Measurements from ENCODE around the gene SAMD4A. TPM values are rescaled to one million over a fixed set of nuclear protein-coding genes. Genes with fewer than 3 reads are reported as not detected.

The SAMD4A gene
- total RNA-seq, 4 donors from 2014 or later: 15.3 to 40.2 (median 22.3) TPM

DNA sequence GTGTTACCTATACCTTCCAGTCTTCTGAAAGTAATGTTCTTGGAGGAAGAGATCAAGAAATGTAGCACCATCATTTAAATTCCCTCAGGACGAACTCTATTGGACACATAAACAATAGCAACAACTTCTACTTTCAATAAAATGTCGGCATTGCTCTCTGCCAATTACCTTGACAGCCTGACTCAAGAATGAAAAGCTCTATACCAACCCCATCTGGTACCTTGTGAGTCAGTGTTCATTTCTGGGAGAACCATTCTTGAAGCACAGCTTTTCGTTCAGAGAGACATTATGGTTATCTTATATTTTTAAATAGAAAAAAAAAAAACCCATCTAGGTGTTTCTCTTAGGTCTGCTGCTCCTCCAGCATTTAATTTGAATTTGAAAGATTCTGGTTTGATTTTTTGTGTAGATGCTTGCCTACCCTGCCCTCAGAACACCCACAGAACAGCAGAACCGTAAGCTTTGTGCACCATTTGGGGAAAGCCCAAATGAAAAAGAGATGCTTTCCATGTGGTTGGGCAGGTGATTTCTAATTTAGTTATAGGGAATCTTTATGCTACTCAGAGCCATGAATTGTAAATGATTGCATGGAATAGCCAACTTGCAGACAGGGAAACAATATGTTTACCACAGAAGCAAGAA, 156.0 kb downstream of the SAMD4A start:
- Histone ChIP-seq H3K27me3 (no peaks in the 10 kb centered on the region), H3K4me1 (peaks cover 0 to 10% (median 3%) of the 10 kb centered on the region in 4 donors), H3K4me3 (no peak overlapping the region), H3K27ac (no peak overlapping the region), H3K36me3 (no peaks in the 10 kb centered on the region), H3K9me3 (no peaks in the 10 kb centered on the region)
- in situ Hi-C loops (cut with MboI; ENCODE audit: low pct_ligation_motif_present in 1 of 4, low pct_unique_long_range_greater_than_20kb in 1 of 4, low sequenced_read_pairs in 3 of 4) (no loop called here), intact Hi-C loops (cut with DNase I; ENCODE audit: low total_unique reads) (no loop called here)
- DNase-seq: no peak
- TF ChIP-seq CTCF (IDR thresholded peaks at IDR 0.05) (no peak), EP300 (IDR thresholded peaks at IDR 0.05; ENCODE audit: low read depth) (no peak), POLR2A (IDR thresholded peaks at IDR 0.05) (no peak), POLR2AphosphoS5 (IDR thresholded peaks at IDR 0.05) (no peak)
- 41 to 56% methylated on average over 4 of the region's 4 CpGs for WGBS, 2 donors (ENCODE audit: low coverage in 1 of 2)

DNA sequence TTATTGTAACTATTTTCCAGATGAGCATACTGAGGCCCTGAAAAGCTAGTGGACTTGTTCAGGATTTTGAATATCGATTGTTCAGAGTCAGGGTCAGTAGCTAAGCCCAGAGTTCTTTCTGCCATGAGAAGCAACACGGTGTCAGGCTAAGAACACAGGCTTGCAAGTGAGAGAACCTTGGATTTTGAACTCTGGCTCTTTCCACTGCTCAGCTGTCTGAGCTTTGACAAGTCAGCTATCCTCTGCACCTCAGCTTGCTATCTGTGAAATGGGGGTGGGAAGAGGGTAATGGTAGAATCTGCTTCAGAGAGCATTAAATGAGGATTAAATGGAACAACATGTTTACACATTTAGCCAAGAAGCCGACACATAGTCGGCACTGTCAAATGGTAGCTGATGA, 157.2 kb downstream of the SAMD4A start:
- DNase-seq: no peak
- Histone ChIP-seq H3K36me3 (no peaks in the 10 kb centered on the region), H3K4me1 (peaks cover 0 to 4% (median 0%) of the 10 kb centered on the region in 4 donors), H3K9me3 (no peaks in the 10 kb centered on the region), H3K4me3 (no peak overlapping the region), H3K27me3 (no peaks in the 10 kb centered on the region), H3K27ac (no peak overlapping the region)
- in situ Hi-C loops (cut with MboI; ENCODE audit: low pct_ligation_motif_present in 1 of 4, low pct_unique_long_range_greater_than_20kb in 1 of 4, low sequenced_read_pairs in 3 of 4) (no loop called here), intact Hi-C loops (cut with DNase I; ENCODE audit: low total_unique reads) (no loop called here)
- no peak for TF ChIP-seq CTCF (IDR thresholded peaks at IDR 0.05)
- no peak for TF ChIP-seq POLR2A (IDR thresholded peaks at IDR 0.05)
- TF ChIP-seq EP300 (IDR thresholded peaks at IDR 0.05; ENCODE audit: low read depth): no peak
- TF ChIP-seq POLR2AphosphoS5 (IDR thresholded peaks at IDR 0.05): no peak
- 82 to 100% methylated on average over 1 to 4 of the region's 4 CpGs for WGBS, 2 donors (ENCODE audit: low coverage in 1 of 2)

GRCh38 chr14:54724676-54725325, 157.9 kb downstream of the SAMD4A start:
- Histone ChIP-seq H3K27ac (no peak overlapping the region), H3K4me3 (no peak overlapping the region), H3K36me3 (no peaks in the 10 kb centered on the region), H3K9me3 (no peaks in the 10 kb centered on the region), H3K4me1 (peaks cover 0 to 4% (median 3%) of the 10 kb centered on the region in 4 donors), H3K27me3 (no peaks in the 10 kb centered on the region)
- intact Hi-C loops (cut with DNase I; ENCODE audit: low total_unique reads) (loop anchor here (5.0 kb wide), 1 partner anchor 48 kb away; no protein-coding TSS in a partner anchor), in situ Hi-C loops (cut with MboI; ENCODE audit: low pct_ligation_motif_present in 1 of 4, low pct_unique_long_range_greater_than_20kb in 1 of 4, low sequenced_read_pairs in 3 of 4) (no loop called here)
- DNase-seq: no peak
- 85 to 90% methylated on average over 4 to 5 of the region's 5 CpGs for WGBS, 2 donors (ENCODE audit: low coverage in 1 of 2)
- no peak for TF ChIP-seq EP300 (IDR thresholded peaks at IDR 0.05; ENCODE audit: low read depth)
- TF ChIP-seq CTCF (IDR thresholded peaks at IDR 0.05): no peak
- TF ChIP-seq POLR2AphosphoS5 (IDR thresholded peaks at IDR 0.05): no peak
- no peak for TF ChIP-seq POLR2A (IDR thresholded peaks at IDR 0.05)

- no peaks in the 10 kb centered on the region for H3K27me3 ChIP-seq
- no peak overlapping the region for H3K4me3 ChIP-seq
- no peak for DNase-seq
- H3K9me3 ChIP-seq: no peaks in the 10 kb centered on the region
- intact Hi-C loops (cut with DNase I; ENCODE audit: low total_unique reads): loop anchor here (5.0 kb wide), 1 partner anchor 46 kb away; no protein-coding TSS in a partner anchor
- no peak overlapping the region for H3K27ac ChIP-seq
- no peak for TF ChIP-seq POLR2AphosphoS5 (IDR thresholded peaks at IDR 0.05)
- TF ChIP-seq CTCF (IDR thresholded peaks at IDR 0.05): no peak
- no peak for TF ChIP-seq POLR2A (IDR thresholded peaks at IDR 0.05)
- no peak for TF ChIP-seq EP300 (IDR thresholded peaks at IDR 0.05; ENCODE audit: low read depth)
- in situ Hi-C loops (cut with MboI; ENCODE audit: low pct_ligation_motif_present in 1 of 4, low pct_unique_long_range_greater_than_20kb in 1 of 4, low sequenced_read_pairs in 3 of 4): no loop called here
- H3K36me3 ChIP-seq: no peaks in the 10 kb centered on the region
- peaks cover 0 to 15% (median 6%) of the 10 kb centered on the region in 4 donors for H3K4me1 ChIP-seq
Measured at GRCh38 chr14:54725998-54726397, 159.1 kb downstream of the SAMD4A start.

Measured in transverse colon (tissue), 4 donors.